Bone marrow (tissue), 2 donors: ENCODE data around the gene OVCA2.

Experiments
- DNase-seq, 2 donors: peaks; one replicate each; lab custom pipeline; 2025; lab: John Stamatoyannopoulos, UW

Gene OVCA2

GRCh38 chr17:2034157-2034556 is 7.7 kb upstream of the OVCA2 start:
- no peak for DNase-seq

- DNase-seq, result no peak
Measured at GRCh38 chr17:2034806-2035540, 6.8 kb upstream of the OVCA2 start.

GRCh38 chr17:2035541-2036488 is 6.0 kb upstream of the OVCA2 start:
- DNase-seq, result no peak

DNA sequence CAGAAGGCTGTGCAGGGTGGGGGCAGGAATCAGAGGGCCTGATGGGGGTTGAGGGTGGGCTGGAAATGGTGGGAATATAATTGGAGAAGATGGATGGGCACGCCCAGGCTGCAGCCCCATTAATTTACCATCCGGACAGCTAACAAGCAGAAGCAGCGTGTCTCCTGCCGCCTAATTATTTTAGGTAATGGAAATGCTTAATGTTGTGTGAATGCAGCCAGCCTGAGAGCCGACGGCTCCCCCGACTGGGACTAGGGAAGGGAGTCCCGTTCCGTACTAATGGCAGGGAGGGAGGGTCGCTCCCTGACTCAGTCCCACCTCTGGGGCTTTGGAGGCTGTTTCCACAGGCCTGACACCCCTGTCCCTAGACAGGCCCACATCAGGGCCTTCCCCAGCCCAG is 4.7 kb upstream of the OVCA2 start:
- no peak for DNase-seq

GRCh38 chr17:2040219-2040827 is 1.5 kb upstream of the OVCA2 start:
- DNase-seq, result no peak

GRCh38 chr17:2040942-2041560 is 771 bp upstream of the OVCA2 start:
- no peak for DNase-seq

- no peak for DNase-seq
Measured at GRCh38 chr17:2042390-2042847, 597 bp downstream of the OVCA2 start.

DNA sequence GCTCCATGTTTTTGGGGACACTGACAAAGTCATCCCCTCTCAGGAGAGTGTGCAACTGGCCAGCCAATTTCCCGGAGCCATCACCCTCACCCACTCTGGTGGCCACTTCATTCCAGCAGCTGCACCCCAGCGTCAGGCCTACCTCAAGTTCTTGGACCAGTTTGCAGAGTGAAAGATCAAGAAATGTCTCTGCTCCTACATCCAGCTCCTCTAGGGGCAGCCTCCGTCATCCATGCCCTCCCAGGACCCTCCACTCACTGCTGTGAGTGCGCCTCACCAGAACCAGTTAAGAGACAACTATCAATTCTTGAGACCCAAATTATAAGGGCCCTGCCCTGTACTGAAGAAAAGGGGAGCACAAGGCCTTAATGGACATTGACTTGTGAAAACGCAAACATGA is 1.1 kb downstream of the OVCA2 start:
- DNase-seq, result no peak

- no peak for DNase-seq
Measured at GRCh38 chr17:2043785-2044184, 2.0 kb downstream of the OVCA2 start.

- DNase-seq, result no peak
Measured at GRCh38 chr17:2044263-2044894, 2.6 kb downstream of the OVCA2 start.

DNA sequence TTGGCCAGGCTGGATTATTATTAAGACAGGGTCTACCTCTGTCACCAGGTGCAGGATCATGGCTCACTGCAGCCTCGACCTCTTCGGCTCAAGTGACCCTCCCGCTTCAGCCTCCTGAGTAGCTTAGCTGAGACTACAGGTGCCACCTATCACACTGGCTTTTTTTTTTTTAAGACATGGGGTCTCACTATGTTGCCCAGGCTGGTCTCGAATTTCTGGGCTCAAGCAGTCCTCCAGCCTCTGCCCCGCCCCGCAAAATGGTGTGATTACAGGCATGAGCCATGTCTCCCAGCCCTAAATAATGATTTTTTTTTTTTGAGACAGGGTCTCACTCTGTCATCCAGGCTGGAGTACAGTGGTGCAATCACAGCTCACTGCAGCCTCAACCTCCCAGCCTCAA is 5.8 kb downstream of the OVCA2 start:
- no peak for DNase-seq

GRCh38 chr17:2048805-2049204 is 7.0 kb downstream of the OVCA2 start:
- DNase-seq, result no peak

DNA sequence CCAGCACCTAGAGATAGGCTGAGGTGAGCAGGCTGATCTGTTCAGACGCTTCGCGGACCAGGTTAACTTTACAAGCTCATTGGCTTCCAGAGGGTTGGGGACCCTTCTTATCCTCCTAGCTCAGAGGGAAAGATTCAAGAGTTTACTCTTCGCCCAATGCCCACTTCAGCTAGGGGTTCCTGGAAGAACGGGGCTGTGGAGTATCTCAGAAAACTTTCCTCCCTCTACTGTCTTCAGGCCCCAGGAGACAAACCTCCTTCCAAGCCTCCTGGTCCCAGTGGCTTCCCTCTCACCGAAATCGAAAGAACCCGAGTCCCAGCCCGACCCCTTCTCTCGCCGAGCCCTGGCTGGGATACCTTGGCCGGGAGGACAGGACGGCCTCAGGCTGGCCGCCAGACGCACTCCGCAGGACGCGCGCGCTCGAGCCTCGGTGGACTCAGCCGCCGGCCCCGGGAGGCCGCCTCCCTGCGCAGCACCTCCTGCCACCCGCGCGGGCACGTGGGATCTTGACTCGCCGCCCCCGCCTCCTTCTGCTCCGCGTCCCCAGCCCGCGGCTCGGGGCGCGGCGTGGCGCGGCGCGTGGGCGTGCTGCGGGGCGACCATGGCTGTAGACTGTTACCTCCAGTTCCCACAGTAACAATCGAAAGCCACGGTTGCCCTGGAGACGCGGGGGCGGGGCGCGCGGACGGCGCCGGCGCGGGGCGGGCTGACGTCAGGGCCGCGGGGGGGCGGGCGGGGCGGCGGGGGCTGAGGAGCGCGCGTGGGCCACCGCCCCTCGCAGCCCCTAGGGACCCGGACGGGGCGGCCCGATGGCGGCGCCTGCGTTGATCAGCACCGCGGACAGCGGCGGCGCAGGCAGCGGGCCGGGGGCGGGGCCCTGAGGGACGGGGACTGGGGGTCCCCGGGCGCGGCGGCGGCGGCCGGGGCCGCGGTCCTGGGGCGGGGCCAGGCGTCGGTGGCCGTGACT is 7.8 kb downstream of the OVCA2 start:
- peak in 1 of 2 donors; percentile 77 for DNase-seq

DNA sequence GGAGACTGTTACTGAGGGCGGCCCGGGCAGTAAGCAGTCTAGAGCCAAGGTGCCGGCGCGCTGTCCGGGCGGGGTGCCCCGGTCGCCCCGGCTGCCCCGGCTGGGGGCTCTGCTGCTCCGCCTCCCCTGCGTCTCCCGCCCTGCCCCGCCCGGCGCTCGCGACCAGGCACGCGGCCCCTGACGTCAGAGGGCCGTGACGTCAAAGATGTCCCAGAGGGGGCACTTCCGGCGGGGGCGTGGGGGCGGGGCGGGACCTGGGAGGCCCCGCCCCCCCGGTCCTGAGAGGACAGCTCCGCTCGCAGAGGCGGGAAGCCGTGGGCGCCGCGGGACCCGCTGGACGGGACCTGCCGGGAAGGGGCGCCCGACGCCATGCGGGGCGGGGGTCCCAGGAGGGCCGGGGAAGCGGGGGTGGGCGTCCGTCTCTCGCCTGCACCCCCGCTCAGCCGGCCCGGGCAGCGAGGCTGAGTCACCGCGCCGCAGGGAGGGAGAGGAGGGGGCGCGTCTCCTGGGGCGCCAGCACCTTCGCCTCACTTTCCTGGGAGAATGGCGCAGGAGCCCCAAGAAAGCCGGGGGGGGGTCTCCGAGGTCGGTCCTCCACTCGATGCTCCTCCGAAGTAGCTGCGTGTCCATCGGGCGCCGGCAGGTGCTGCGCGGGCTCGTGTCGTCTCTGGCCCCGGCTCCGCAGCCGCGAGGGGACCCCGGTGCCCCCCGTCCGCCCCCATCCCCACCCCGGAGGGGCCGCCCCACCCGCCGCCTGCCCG is 8.7 kb downstream of the OVCA2 start:
- DNase-seq, result peak in 1 of 2 donors; percentile 75

- no peak for DNase-seq
Measured at GRCh38 chr17:2051061-2051932, 9.5 kb downstream of the OVCA2 start.

DNA sequence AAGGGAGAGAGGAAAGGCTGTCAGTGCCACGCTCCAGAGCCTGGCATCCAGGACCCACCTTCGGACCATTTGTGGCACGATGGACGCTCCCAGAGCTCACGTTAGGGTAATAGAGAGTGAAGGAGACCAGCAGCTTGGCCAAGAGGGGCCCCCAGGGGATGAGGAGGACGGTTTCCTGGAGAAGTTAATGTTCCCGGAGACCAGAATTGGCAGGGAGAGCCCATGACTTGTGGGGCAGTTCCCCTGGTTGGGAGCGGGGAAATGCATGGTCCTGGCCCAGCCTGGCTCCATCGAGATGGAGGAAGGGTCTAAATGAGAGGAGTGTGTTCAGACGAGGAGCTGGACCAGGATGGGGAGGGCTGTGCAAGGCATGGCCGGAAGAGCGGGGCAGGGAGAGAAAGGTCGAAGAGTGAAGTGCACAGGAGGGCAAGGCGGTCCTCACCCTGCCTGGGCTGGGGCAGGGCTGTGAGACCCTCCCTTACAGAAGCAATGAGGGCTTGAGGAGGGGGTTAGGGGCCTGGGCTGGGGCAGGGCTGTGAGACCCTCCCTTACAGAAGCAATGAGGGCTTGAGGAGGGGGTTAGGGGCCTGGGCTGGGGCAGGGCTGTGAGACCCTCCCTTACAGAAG is 10.2 kb downstream of the OVCA2 start:
- DNase-seq, result no peak

DNA sequence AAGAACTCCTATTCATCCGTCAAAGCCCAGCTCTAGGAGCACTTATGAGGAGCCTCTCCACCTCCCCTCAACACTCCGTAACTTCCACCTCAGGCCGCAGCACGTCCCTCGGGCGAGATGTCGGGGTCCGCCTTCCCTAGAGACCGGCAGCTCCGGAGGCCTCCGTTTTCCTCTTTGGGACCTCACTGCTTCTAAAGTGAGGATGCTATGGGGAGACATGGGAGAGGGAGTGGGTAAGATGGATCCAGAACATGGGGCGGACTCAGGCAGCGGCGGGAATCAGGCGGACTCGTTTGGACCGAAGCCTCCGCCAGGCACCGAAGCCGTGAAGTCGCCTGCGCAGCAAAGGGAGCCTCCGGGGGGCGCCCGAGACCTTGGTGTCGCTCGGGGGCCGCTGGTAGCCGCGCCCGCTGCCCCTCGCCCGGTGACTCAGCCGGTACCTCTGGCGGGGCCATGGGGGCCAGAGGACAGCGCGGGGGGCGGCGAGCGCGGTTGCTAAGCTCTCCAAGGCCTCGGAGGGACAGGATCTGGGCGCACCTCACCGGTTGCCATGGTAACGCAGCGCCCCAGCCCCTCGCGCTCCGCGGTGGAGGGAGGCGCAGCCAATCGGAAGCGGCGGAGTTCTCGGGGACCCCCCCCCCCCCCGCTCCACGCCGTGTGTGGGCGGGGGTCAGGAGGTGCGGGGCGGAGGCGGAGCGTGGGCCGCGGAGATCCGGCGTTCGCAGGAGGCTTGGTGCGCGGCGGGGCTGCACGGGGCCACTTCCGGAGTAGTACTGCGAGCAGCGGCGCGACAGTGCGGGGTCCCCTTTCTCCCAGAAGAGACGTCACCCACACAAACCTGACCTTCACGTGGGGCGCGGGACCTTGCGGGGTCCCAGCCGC is 11.8 kb downstream of the OVCA2 start:
- peak; percentile 24 to 29 for DNase-seq

DNA sequence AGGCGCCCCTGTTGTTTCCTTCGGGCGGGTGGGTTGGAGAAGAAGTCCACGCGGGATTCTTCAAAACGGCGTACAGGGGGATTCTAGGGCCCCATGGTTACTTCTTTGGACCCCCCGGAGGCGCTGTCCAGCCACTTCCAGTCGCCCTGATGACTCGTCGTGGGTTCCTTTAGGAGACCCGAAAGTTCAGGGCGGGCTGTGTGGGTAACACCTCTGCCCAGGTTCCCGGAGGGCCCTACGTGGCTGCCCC is 12.4 kb downstream of the OVCA2 start:
- no peak for DNase-seq
